ENCODE data around the gene TTC34.

TTC34 gene

GRCh38 chr1:2632051-2632430 lies 169.5 kb downstream of the TTC34 start:
- DNase-seq (ENCODE audit: low spot score): no peak
- TF ChIP-seq CTCF (IDR thresholded peaks at IDR 0.05; ENCODE audit: extremely low read depth, insufficient read depth, missing control alignments): no peak
- in situ Hi-C loops (cut with MboI; ENCODE audit: low pct_unique_long_range_greater_than_20kb, low sequenced_read_pairs, unreplicated experiment): no loop called here

GRCh38 chr1:2631136-2632050 lies 170.1 kb downstream of the TTC34 start:
- no peak for DNase-seq (ENCODE audit: low spot score)
- TF ChIP-seq CTCF (IDR thresholded peaks at IDR 0.05; ENCODE audit: extremely low read depth, insufficient read depth, missing control alignments): no peak
- in situ Hi-C loops (cut with MboI; ENCODE audit: low pct_unique_long_range_greater_than_20kb, low sequenced_read_pairs, unreplicated experiment): no loop called here

GRCh38 chr1:2630498-2631135 lies 170.9 kb downstream of the TTC34 start:
- no peak for TF ChIP-seq CTCF (IDR thresholded peaks at IDR 0.05; ENCODE audit: extremely low read depth, insufficient read depth, missing control alignments)
- in situ Hi-C loops (cut with MboI; ENCODE audit: low pct_unique_long_range_greater_than_20kb, low sequenced_read_pairs, unreplicated experiment): no loop called here
- DNase-seq (ENCODE audit: low spot score): no peak

- in situ Hi-C loops (cut with MboI; ENCODE audit: low pct_unique_long_range_greater_than_20kb, low sequenced_read_pairs, unreplicated experiment): no loop called here
- TF ChIP-seq CTCF (IDR thresholded peaks at IDR 0.05; ENCODE audit: extremely low read depth, insufficient read depth, missing control alignments): no peak
- DNase-seq (ENCODE audit: low spot score): no peak
These were observed 171.6 kb downstream of the TTC34 start for GRCh38 chr1:2629627-2630497.

GRCh38 chr1:2628933-2629626 lies 172.4 kb downstream of the TTC34 start:
- no peak for TF ChIP-seq CTCF (IDR thresholded peaks at IDR 0.05; ENCODE audit: extremely low read depth, insufficient read depth, missing control alignments)
- in situ Hi-C loops (cut with MboI; ENCODE audit: low pct_unique_long_range_greater_than_20kb, low sequenced_read_pairs, unreplicated experiment): no loop called here
- DNase-seq (ENCODE audit: low spot score): no peak

All from GM13977 (cell line).